ENCODE data around the gene ZNF891.

ZNF891 gene

DNA sequence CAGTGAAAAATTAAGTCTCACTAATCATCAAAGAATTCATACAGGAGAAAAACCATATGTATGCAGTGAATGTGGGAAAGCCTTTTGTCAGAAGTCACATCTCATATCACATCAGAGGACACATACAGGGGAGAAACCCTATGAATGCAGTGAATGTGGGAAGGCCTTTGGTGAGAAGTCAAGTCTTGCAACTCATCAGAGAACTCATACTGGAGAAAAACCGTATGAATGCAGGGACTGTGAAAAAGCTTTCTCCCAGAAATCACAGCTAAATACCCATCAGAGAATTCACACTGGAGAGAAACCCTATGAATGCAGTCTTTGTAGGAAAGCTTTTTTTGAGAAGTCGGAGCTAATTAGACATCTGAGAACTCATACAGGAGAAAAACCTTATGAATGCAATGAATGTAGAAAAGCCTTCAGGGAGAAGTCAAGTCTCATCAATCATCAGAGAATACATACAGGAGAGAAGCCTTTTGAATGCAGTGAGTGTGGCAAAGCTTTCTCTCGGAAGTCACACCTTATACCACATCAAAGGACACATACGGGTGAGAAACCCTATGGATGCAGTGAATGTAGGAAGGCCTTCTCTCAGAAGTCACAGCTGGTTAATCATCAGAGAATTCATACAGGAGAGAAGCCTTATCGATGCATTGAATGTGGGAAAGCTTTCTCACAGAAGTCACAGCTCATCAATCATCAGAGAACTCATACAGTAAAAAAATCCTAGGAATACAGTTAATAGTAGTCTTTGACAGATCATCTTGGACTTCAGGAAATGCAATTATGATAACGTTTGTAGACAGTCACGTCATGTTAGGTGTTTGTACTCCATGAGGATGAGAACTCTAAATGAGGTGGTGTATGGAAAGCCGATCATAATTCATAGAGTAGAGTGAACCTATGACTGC lies 71.6 kb downstream of the ZNF891 start:
- DNase-seq: peak; percentile 21

DNA sequence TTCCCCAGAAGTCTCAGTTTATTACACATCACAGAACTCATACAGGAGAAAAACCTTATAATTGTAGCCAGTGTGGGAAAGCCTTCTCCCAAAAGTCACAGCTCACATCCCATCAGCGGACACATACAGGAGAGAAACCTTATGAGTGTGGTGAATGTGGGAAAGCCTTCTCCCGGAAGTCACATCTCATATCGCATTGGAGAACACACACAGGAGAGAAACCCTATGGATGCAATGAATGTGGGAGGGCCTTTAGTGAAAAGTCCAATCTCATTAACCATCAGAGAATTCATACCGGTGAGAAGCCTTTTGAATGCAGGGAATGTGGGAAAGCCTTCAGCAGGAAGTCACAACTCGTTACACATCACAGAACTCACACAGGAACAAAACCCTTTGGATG lies 72.6 kb downstream of the ZNF891 start:
- no peak for DNase-seq
